GM12878 (cell line): ENCODE results near the gene IQGAP3. TPM values are rescaled to one million over a fixed set of nuclear protein-coding genes. Genes with fewer than 3 reads are reported as not detected.
A peak's percentile ranks its signal among the peaks of the same experiment; 100 is the strongest.

Experiments
- CBFB ChIP-seq: IDR thresholded peaks from 2 replicates; pipeline ENCODE4 v1.6.1; 2016; ENCODE audit warnings: antibody characterized with exemption, low read depth
- CBX5 ChIP-seq: sonication (generic); IDR thresholded peaks from 2 replicates; pipeline ENCODE4 v1.6.1; 2016; ENCODE audit warnings: low read depth, moderate library complexity, mild to moderate bottlenecking, inconsistent platforms
- EGR1 ChIP-seq, 2 experiments: IDR thresholded peaks; 1 replicate in 1 of 2; 2 replicates in 1 of 2; pipeline ENCODE4 v1.6.1; 2011 to 2012; ENCODE audit warnings: low read depth in 2 of 2, low read length in 2 of 2, borderline replicate concordance in 1 of 2, mild to moderate bottlenecking in 1 of 2, moderate library complexity in 1 of 2
- EP300 ChIP-seq, 2 experiments: fragments of 150-350 bp in 1 of 2; IDR thresholded peaks; 2 replicates each; pipeline ENCODE4 v1.6.1; 2011 to 2012; ENCODE audit warnings: low read depth in 2 of 2, low read length in 2 of 2, borderline replicate concordance in 1 of 2, improper control_type of control experiment in 1 of 2, inconsistent platforms in 1 of 2; ENCODE audit not compliant: control insufficient read depth in 1 of 2
- ETV6 ChIP-seq, 2 experiments: fragments of 450-650 bp in 1 of 2; IDR thresholded peaks in 1 of 2; conservative IDR thresholded peaks in 1 of 2; 2 replicates each; pipeline ENCODE4 v1.6.1; 2014; ENCODE audit warnings: antibody characterized with exemption in 1 of 2, borderline replicate concordance in 1 of 2, low read depth in 1 of 2, mild to moderate bottlenecking in 1 of 2, moderate library complexity in 1 of 2
- GATAD2B ChIP-seq: fragments of 450-650 bp; conservative IDR thresholded peaks from 2 replicates; pipeline ENCODE4 v1.6.1; 2017; ENCODE audit warnings: low read depth, mild to moderate bottlenecking, moderate library complexity
- KAT2A ChIP-seq: conservative IDR thresholded peaks from 2 replicates; pipeline ENCODE4 v1.6.1; 2011; ENCODE audit warnings: low read depth, low read length; ENCODE audit not compliant: control insufficient read depth
- MEF2A ChIP-seq: IDR thresholded peaks from 2 replicates; pipeline ENCODE4 v1.6.1; 2011; ENCODE audit warnings: low read depth, mild to moderate bottlenecking, low read length, moderate library complexity; ENCODE audit not compliant: insufficient read depth
- MEF2B ChIP-seq: fragments of 450-650 bp; IDR thresholded peaks from 2 replicates; pipeline ENCODE4 v1.6.1; 2018; ENCODE audit warnings: mild to moderate bottlenecking, moderate library complexity; ENCODE audit not compliant: partially characterized antibody, poor library complexity, severe bottlenecking
- MTA3 ChIP-seq: IDR thresholded peaks from 2 replicates; pipeline ENCODE4 v1.6.1; 2012; ENCODE audit warnings: low read length, inconsistent platforms, borderline replicate concordance
- POLR2A ChIP-seq: IDR thresholded peaks from 2 replicates; pipeline ENCODE4 v1.6.1; 2011; ENCODE audit warnings: low read depth, mild to moderate bottlenecking, low read length
- POLR2AphosphoS5 ChIP-seq: IDR thresholded peaks from 2 replicates; pipeline ENCODE4 v1.6.1; 2011; ENCODE audit warnings: mild to moderate bottlenecking, low read length, inconsistent platforms
- RB1 ChIP-seq: fragments of 450-650 bp; formaldehyde crosslinking; IDR thresholded peaks from 2 replicates; pipeline ENCODE4 v1.6.1; 2017; ENCODE audit warnings: mild to moderate bottlenecking, borderline replicate concordance
- SIN3A ChIP-seq: IDR thresholded peaks from 2 replicates; pipeline ENCODE4 v1.6.1; 2012; ENCODE audit warnings: low read depth, low read length, improper control_type of control experiment
- TARDBP ChIP-seq: IDR thresholded peaks from 2 replicates; pipeline ENCODE4 v1.6.1; 2016; ENCODE audit warnings: borderline replicate concordance
- TCF3 ChIP-seq: IDR thresholded peaks from 2 replicates; pipeline ENCODE4 v1.6.1; 2012; ENCODE audit warnings: low read depth, mild to moderate bottlenecking, low read length, borderline replicate concordance; ENCODE audit not compliant: insufficient read depth
- ZNF217 ChIP-seq: fragments of 450-650 bp; IDR thresholded peaks from 2 replicates; pipeline ENCODE4 v1.6.1; 2017; ENCODE audit warnings: antibody characterized with exemption, mild to moderate bottlenecking
- polyA plus RNA-seq, 11 experiments: library from polyadenylated mRNA; depleted of rRNA in 4 of 11; unstranded in 6 of 11; stranded (reverse) in 5 of 11; fragments of >200 nt; fragmentation: Nextera tagmentation in 4 of 11; fragmentation: Illumina TruSeq in 1 of 11; extraction: Ambion mirVana in 4 of 11; extraction: Trizol in 1 of 11; gene quantifications; 1 replicate in 1 of 11; 2 replicates in 10 of 11; pipeline versions ENCODE4 v1.2.1 to v1.2.3, GENCODE V29; 2011 to 2016; ENCODE audit warnings: inconsistent platforms in 2 of 11, missing spikeins in 2 of 11, low read depth in 1 of 11
- total RNA-seq, 4 experiments: library from RNA; depleted of rRNA in 3 of 4; stranded (reverse); fragments of >200 nt in 3 of 4; fragmentation: Illumina TruSeq in 1 of 4; extraction: Trizol in 1 of 4; gene quantifications; 2 replicates each; pipeline versions ENCODE4 v1.2.1 to v1.2.3, GENCODE V29; 2013 to 2021
- TF ChIP-seq, protein P1 (sequence below): fragments of 450-650 bp; IDR thresholded peaks from 2 replicates; pipeline ENCODE4 v1.6.1; 2017; ENCODE audit warnings: low read depth, mild to moderate bottlenecking, moderate library complexity
- TF ChIP-seq, protein P2 (sequence below): IDR thresholded peaks from 2 replicates; pipeline ENCODE4 v1.6.1; 2012; ENCODE audit warnings: low read depth, low read length, improper control_type of control experiment
- TF ChIP-seq, protein P3 (sequence below): fragments of 450-650 bp; IDR thresholded peaks from 2 replicates; pipeline ENCODE4 v1.6.1; 2017; ENCODE audit warnings: borderline replicate concordance
- TF ChIP-seq, protein P4 (sequence below): IDR thresholded peaks from 2 replicates; pipeline ENCODE4 v1.6.1; 2011; ENCODE audit warnings: low read depth, mild to moderate bottlenecking, low read length, moderate library complexity, borderline replicate concordance; ENCODE audit errors: extremely low read depth
- TF ChIP-seq, protein P5 (sequence below): fragments of 150-350 bp; IDR thresholded peaks from 2 replicates; pipeline ENCODE4 v1.6.1; 2014; ENCODE audit warnings: mild to moderate bottlenecking, low read depth, low read length

The IQGAP3 gene
- total and polyA plus RNA-seq, 10 of the 15 experiments (the other 5 are each of a cell fraction or from before 2014, with no cell fraction given), result 1.1 to 10.7 (median 7.9) TPM

DNA sequence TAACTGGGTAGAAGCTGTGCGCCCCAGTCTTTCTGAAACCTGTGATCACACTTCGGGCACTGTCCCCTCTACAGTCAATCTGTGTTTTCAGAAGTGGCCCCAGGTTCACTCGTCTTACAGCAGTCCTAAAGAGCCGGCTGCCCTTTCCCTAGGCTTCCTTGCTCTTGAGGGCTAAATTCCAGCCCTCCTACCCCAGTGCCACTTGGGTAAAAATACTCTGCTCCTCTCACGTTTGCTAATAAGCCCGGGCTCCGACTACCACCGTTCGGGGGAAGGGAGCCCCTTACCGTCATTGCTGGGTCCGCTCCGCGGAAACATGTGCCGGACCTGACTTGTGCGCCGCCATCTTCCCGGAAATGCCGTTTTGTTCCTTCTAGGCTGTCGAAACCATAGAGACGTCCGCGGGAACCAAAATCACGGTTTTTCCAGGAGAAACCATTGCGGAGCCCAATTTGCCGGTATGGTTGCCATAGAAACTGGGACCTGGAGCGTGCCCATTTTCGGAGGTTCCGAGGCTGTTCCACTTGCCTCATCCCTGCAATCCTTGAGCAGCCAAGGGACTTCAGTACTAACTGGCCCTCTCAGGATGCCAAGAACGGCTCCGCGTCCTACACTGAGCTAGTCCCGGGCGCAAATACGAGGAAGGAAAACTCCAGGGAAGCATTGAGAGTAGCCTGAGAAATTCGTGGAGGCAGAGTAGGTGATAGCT is 28.9 kb upstream of the IQGAP3 start, which contains the start of gene GPATCH4 (continued):
- 0 out of 4 replicates have a peak, but pooled peaks of 1 of the 2 experiments have one; percentile 13 for TF ChIP-seq EP300 (IDR thresholded peaks at IDR 0.05; ENCODE audit: borderline replicate concordance in 1 of 2, control insufficient read depth in 1 of 2, low read depth in 2 of 2, low read length in 2 of 2)
- TF ChIP-seq TCF3, result no peak
- peak; percentile 89 for TF ChIP-seq POLR2AphosphoS5
- TF ChIP-seq, protein P1, sequence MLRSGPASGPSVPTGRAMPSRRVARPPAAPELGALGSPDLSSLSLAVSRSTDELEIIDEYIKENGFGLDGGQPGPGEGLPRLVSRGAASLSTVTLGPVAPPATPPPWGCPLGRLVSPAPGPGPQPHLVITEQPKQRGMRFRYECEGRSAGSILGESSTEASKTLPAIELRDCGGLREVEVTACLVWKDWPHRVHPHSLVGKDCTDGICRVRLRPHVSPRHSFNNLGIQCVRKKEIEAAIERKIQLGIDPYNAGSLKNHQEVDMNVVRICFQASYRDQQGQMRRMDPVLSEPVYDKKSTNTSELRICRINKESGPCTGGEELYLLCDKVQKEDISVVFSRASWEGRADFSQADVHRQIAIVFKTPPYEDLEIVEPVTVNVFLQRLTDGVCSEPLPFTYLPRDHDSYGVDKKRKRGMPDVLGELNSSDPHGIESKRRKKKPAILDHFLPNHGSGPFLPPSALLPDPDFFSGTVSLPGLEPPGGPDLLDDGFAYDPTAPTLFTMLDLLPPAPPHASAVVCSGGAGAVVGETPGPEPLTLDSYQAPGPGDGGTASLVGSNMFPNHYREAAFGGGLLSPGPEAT, result peak; percentile 90
- peak; percentile 97 for TF ChIP-seq SIN3A
- TF ChIP-seq, protein P2, sequence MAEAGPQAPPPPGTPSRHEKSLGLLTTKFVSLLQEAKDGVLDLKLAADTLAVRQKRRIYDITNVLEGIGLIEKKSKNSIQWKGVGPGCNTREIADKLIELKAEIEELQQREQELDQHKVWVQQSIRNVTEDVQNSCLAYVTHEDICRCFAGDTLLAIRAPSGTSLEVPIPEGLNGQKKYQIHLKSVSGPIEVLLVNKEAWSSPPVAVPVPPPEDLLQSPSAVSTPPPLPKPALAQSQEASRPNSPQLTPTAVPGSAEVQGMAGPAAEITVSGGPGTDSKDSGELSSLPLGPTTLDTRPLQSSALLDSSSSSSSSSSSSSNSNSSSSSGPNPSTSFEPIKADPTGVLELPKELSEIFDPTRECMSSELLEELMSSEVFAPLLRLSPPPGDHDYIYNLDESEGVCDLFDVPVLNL, result no peak
- no peak for TF ChIP-seq MEF2B
- TF ChIP-seq, protein P3, sequence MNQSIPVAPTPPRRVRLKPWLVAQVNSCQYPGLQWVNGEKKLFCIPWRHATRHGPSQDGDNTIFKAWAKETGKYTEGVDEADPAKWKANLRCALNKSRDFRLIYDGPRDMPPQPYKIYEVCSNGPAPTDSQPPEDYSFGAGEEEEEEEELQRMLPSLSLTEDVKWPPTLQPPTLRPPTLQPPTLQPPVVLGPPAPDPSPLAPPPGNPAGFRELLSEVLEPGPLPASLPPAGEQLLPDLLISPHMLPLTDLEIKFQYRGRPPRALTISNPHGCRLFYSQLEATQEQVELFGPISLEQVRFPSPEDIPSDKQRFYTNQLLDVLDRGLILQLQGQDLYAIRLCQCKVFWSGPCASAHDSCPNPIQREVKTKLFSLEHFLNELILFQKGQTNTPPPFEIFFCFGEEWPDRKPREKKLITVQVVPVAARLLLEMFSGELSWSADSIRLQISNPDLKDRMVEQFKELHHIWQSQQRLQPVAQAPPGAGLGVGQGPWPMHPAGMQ, result no peak
- TF ChIP-seq, protein P4, sequence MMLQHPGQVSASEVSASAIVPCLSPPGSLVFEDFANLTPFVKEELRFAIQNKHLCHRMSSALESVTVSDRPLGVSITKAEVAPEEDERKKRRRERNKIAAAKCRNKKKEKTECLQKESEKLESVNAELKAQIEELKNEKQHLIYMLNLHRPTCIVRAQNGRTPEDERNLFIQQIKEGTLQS, result no peak
- peak in 1 of 2 experiments; percentile 63; a peak in 1 of 4 replicates for TF ChIP-seq ETV6 (conservative IDR thresholded peaks at IDR 0.05 in 1 of 2, IDR thresholded peaks at IDR 0.05 in 1 of 2; ENCODE audit: borderline replicate concordance in 1 of 2, low read depth in 1 of 2)
- no peak for TF ChIP-seq TARDBP
- peak; percentile 19 for TF ChIP-seq GATAD2B
- TF ChIP-seq CBFB, result peak; percentile 43; the same call in 1 of the 2 replicates
- no peak for TF ChIP-seq KAT2A
- no peak for TF ChIP-seq MEF2A
- TF ChIP-seq ZNF217, result no peak
- TF ChIP-seq, protein P5, sequence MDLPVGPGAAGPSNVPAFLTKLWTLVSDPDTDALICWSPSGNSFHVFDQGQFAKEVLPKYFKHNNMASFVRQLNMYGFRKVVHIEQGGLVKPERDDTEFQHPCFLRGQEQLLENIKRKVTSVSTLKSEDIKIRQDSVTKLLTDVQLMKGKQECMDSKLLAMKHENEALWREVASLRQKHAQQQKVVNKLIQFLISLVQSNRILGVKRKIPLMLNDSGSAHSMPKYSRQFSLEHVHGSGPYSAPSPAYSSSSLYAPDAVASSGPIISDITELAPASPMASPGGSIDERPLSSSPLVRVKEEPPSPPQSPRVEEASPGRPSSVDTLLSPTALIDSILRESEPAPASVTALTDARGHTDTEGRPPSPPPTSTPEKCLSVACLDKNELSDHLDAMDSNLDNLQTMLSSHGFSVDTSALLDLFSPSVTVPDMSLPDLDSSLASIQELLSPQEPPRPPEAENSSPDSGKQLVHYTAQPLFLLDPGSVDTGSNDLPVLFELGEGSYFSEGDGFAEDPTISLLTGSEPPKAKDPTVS, result no peak
- TF ChIP-seq RB1, result peak; percentile 80; the same call in 1 of the 2 replicates
- peak; percentile 92 for TF ChIP-seq POLR2A
- peak in 1 of 2 experiments; percentile 63; a peak in 2 of 3 replicates for TF ChIP-seq EGR1 (IDR thresholded peaks at IDR 0.05; ENCODE audit: borderline replicate concordance in 1 of 2, low read depth in 2 of 2, low read length in 2 of 2)
- TF ChIP-seq MTA3, result no peak
- no peak for TF ChIP-seq CBX5
